ENCODE results near the gene MATN1. TPM values are rescaled to one million over a fixed set of nuclear protein-coding genes. Genes with fewer than 3 reads are reported as not detected.
"Not testable (repeated sequence)": the region's sequence is repeated elsewhere in the genome, so short reads cannot be mapped to it uniquely, and the experiment has no call there.

MATN1 gene, protein sequence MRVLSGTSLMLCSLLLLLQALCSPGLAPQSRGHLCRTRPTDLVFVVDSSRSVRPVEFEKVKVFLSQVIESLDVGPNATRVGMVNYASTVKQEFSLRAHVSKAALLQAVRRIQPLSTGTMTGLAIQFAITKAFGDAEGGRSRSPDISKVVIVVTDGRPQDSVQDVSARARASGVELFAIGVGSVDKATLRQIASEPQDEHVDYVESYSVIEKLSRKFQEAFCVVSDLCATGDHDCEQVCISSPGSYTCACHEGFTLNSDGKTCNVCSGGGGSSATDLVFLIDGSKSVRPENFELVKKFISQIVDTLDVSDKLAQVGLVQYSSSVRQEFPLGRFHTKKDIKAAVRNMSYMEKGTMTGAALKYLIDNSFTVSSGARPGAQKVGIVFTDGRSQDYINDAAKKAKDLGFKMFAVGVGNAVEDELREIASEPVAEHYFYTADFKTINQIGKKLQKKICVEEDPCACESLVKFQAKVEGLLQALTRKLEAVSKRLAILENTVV
- total RNA-seq (2014; rRNA removed; shearing (Covaris generic); ENCODE audit: low replicate concordance): not detected in 2 replicates

DNA sequence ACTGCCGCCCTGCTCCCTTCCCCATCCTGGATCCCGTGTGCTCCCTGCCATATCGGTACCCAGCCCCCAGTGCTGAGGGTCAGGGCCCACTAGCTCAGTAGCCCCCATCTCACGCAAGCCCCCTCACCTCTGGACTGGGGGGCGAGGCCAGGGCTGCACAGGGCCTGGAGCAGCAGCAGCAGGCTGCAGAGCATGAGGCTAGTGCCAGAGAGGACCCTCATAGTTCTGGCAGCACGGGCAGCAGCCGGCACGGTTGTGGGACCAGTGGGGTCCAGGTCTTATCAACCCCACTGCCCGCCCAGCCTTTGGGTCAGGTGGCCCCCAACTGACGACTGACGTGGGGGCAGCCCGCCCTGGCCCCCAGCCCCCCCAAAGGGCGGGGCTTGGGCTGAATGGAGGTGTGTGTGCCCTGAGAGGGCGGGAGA, at the start of gene MATN1:
Gene MATN1, minus strand, starts transcription at position 255 of the 425 bp plus-strand sequence. Its CDS starts 34 bp downstream, at position 221.
- no peak for DNase-seq (ENCODE audit: low read depth)
- in situ Hi-C loops (cut with HindIII; ENCODE audit: low pct_unique_long_range_greater_than_20kb, low sequenced_read_pairs): no loop called here

DNA sequence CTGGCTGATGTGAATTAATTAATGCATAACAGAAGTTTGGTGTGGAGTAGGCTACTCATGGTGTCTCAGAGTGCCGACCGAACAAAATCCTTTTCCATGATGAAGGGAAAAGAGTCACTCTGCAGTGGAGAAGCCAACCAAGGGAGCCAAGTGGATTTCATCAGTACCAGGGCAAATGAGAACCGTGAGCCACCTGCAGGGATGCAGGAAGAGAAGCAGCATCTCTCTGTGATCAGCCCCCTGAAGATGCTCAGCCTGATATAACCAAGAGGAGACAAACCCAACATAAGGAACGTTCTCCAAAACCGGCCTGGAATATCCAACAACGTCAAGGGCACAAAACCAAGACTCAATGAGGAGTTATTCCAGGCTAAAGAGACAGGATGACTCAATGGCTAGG, 47.6 kb upstream of the MATN1 start:
- DNase-seq (ENCODE audit: low read depth): no peak
- in situ Hi-C loops (cut with HindIII; ENCODE audit: low pct_unique_long_range_greater_than_20kb, low sequenced_read_pairs): no loop called here

DNA sequence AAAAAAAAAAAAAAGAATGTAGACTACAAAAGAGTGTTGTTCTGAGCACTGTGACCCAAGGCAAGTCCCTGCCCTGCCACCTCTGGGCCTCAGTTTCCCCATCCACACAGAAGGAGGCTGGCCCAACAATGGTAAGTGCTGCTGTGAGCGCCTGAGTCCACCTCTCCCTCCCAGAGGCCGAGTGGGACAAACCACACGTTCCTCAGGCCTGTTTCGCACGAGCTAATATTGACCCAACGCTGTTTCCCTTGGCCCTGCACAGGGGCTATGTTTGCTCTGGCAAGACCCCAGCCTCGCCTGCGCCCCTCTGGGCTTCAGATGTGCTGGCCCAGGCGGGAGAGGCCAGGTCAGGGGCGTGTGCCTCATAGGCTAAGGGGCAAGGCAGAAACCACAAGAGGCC, 46.8 kb upstream of the MATN1 start:
- no peak for DNase-seq (ENCODE audit: low read depth)
- in situ Hi-C loops (cut with HindIII; ENCODE audit: low pct_unique_long_range_greater_than_20kb, low sequenced_read_pairs): no loop called here

DNA sequence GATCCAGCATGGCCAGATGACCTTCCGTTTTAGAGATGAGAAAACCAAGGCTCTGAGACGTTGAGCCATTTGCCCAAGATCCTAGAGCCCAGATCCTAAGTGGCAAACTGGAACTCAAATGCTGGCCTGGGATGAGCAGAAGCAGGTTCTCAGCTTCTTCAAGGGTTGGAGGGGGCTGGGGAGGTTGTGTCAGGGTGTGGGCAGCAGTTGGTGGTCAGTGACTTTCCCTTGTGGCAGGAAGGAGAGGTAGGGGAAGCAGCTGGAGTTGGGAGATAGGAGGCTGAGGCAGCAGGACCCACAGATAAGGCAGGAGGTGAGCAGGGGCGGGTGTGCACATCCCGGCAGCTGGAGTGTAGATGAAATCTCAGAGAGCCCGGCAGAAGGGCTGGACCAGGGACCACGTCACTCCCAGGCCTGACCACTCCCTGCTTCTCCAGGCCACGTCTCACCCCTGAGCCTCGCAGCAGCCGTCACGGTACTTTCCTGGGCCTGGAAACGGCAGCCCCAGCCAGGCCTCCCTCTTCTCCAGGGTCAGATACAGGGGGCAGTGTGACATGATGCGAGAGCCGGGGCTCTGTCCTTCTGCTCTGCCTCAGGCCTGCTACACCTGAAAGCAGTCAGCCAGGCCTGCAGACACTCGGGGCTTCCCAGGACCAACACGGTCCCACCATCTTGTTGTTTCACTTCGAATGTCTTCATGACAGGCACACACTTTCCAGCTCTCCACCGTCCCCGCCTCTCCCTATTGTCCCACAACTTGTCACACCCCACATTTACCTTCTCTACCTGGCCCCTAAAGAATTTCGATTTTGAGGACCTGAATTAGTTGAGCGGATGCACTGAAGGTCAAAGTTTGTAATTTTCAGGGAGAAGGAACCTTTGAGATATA, 45.7 kb upstream of the MATN1 start:
- no peak for DNase-seq (ENCODE audit: low read depth)
- in situ Hi-C loops (cut with HindIII; ENCODE audit: low pct_unique_long_range_greater_than_20kb, low sequenced_read_pairs): no loop called here

DNA sequence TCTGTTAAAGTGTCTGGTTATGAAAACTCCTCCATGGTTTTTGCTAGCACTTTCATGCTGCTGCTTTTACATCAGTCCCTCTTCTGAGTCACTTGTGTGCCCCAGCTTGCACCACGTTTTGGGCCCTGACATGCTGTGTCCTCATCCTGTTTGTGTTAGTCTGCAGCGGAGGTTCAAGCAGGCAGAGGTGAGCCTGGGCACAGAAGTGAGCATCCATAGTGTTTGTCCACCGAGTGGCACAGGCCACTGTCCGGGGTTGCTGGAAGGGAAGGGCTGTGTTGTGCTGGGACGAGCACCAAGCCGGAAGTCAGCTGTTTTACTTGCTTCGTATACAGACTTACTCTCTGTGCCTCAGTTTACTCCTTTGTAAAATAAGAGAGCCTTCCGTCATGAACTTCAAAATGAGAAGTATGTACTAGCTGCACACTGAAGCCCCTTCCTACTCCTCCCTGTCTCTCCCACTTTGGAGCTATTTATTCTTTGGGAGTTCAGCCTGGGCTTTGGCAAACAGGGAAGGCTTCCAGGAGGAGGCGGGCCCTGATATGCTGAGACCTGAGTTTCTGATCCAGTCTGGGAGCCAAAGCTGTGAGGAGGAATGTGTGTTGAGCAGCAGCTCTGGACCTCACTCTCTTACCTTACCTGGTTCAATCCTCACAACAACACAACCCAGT, 44.9 kb upstream of the MATN1 start:
- no peak for DNase-seq (ENCODE audit: low read depth)
- in situ Hi-C loops (cut with HindIII; ENCODE audit: low pct_unique_long_range_greater_than_20kb, low sequenced_read_pairs): no loop called here

DNA sequence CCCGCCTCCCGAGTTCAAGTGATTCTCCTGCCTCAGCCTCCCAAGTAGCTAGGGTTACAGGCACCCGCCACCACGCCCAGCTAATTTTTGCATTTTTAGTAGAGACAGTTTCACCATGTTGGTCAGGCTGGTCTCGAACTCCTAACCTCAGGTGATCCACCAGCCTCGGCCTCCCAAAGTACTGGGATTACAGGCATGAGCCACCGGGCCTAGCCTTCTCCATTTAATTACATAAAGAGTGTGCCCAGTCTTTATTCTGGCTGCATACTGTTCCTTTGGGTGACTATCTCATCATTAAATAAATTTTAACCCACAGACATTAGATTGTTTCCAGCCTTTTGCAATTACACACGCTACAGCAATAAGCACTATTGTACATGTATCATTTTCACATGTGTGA, 43.6 kb upstream of the MATN1 start:
- in situ Hi-C loops (cut with HindIII; ENCODE audit: low pct_unique_long_range_greater_than_20kb, low sequenced_read_pairs); DNase-seq (ENCODE audit: low read depth): not testable (repeated sequence)

DNA sequence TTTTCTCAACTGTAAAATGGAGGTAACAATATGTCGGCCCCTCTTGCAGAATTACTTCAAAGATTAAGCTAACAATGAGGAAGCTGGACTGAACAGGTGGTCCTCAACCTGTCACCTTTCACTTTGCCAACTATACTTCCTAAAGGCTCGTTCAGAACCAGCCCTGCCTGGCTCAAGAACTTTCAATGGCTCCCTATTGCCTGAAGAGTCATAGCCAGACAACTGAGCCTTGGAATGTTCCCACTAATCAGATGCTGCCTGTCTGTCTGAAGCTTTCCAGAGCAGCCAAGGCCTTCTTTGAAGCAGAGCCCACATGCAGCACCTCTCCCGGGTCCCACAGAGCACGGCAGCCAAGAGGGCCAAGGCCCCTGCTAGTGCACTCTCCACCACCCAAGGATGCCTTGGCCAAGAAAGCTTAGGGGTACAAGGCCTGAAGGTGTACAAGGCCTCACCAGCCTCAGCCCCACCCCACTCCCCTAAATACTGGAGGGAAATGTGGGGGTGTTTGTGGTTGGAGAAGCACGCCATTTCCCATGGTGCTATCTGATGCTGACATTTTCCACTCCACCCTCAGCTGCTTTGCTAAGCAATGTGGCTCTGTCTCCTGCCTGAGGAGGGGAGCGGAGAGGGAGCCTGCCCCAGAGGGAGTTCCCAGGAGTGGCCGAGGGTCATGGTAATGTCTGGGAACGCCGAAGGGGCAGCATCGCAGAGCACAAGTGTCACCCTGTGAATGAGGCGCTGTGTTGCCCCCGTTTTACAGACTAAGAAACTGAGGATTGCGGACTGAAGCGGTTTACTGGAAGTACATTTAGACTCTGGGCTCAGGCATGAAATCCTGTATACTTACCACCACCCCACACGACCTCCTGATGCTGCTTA, 42.4 kb upstream of the MATN1 start:
- no peak for DNase-seq (ENCODE audit: low read depth)
- in situ Hi-C loops (cut with HindIII; ENCODE audit: low pct_unique_long_range_greater_than_20kb, low sequenced_read_pairs): no loop called here

DNA sequence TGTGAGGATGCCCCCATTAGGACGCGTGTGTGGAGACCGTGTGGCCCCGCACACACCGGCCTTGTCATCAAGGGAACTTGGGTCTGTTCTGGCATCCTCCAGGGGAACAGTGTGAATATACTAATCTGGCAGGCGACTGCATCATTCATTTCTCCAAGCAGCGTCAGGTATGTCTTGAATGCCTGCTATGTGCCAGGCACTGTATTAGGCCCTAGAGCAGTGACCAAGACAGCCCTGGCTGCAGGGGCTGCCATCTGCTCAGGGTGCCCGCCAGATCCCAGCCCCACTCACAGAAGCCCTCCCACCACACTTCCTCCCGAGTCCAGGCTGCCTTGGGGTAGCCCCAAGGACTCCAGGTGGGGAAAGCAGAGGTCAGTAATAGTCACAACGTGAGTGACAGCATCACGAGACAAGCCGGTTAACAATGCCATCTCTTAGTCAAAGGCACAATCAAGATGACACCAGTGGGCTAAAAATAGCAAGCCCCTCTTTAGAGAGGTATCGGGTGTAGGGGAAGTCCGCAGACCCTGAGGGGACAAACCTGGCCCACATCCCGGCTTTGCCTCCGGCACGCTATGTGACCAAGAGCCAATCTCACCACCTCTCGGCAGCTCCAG, 41.7 kb upstream of the MATN1 start:
- no peak for DNase-seq (ENCODE audit: low read depth)
- in situ Hi-C loops (cut with HindIII; ENCODE audit: low pct_unique_long_range_greater_than_20kb, low sequenced_read_pairs): no loop called here

DNA sequence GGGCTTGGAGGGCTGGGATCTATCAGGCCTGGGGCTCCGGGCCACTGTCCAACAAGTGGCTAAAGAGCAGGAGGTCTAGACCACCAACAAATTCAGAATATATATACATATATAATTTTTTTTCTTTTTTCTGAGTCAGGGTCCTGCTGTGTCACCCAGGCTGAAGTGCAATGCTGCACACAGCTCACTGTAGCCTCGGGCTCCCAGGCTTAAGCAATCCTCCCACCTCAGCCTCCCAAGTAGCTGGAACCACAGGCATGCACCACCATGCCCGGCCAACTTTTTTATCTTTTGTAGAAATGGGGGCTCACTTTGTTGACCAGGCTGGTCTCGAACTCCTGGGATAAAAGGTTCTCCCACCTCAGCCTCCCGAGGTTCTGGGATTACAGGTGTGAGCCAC, 41.0 kb upstream of the MATN1 start:
- in situ Hi-C loops (cut with HindIII; ENCODE audit: low pct_unique_long_range_greater_than_20kb, low sequenced_read_pairs): no loop called here
- DNase-seq (ENCODE audit: low read depth): no peak

DNA sequence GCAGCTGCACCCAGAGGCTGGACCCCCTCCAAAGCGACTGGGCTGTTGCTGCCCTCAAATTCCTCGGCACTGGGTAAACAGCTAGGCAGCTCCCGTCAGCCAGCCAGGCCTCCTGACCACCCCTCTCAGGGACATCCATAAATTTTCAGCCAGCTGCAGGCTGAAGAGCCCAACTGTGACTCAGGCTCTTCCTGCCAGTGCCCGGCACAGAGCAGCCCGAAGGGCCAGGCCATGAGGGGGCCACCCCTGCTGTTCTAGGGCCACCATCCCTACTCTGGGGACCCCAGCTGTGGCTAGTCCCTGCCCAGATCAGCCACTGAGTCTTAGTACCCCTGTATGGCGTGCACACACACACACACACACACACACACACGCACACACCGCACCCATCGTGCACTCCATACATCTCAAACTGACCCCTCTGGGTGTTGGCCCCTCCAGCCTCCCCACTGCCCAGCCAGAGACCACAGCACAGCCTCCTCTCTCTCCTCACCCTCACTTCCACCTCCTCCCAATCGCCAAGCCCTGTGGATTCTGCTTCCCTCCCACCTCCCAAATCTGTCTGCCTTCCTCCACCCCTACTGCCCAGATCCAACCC, 40.4 kb upstream of the MATN1 start:
- in situ Hi-C loops (cut with HindIII; ENCODE audit: low pct_unique_long_range_greater_than_20kb, low sequenced_read_pairs): no loop called here
- DNase-seq (ENCODE audit: low read depth): no peak

DNA sequence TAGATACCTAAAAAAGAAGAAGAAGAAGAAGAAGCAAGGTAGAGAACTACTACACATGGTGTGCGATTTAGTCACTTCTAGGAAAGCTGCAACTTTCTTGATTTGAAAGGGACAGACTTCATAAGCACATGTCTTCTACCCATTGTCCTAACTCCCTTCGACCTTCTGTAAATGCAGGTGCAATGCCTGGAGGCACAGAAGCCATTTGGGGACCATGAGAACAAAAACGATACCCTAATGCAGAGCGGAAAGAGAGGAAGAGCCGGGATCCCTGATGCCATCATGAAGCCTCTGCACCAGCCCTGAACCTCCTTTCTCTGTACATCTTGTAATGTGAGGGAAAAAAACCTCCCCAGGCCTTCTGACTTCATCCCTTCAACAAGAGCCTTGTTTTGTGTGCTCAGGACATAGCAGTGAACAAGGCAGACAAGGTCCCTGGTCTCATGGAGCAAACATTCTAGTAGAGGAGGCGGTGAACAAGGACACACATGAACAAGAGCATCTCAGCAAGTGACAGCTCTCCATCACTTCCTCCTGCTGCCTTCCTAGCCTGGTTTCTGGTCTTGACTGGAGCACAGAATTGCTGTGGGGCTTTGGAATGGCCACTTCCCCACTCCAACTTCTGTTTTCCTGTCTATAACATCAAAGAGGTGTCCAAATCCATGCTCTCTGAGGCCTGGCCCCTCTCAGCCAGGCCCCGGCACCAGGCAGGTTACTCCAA, 39.7 kb upstream of the MATN1 start:
- no peak for DNase-seq (ENCODE audit: low read depth)
- in situ Hi-C loops (cut with HindIII; ENCODE audit: low pct_unique_long_range_greater_than_20kb, low sequenced_read_pairs): no loop called here

DNA sequence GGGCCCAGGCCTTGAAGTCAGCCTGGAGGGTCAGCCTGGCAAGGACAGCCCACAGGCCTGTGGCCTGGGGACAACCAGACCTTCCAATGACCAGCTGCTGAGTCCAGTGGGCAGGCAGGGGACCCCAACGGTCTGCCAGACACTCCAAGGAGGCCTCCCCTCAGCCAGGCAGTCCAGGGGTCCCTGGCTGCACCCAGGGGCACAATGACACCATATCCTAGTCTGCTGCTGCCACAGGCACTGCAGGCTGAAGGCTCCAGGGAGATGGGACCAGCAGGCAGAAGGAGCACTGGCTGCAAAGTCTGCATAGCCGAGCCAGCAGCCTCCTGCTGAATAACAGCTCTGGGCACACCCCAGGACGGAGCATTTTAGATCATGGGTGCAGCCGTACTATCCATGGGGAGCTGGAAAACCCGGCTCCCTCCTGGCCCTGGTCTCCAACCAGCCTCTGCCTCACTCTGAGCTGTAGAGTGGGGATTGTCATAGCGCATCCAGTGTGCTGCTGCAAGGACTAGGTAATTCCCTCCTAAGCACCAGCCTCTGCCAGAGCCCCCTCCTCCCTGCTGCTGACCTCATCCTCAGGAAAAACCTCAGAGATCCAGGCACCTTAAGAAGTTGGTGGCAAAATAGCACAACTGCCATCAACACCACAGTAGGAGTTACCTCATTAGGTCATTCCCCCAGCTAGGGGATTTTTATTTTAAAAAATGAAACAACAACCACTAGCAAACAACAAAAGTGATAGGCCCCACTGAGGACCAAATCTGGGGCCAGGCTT, 39.0 kb upstream of the MATN1 start:
- in situ Hi-C loops (cut with HindIII; ENCODE audit: low pct_unique_long_range_greater_than_20kb, low sequenced_read_pairs): no loop called here
- no peak for DNase-seq (ENCODE audit: low read depth)

DNA sequence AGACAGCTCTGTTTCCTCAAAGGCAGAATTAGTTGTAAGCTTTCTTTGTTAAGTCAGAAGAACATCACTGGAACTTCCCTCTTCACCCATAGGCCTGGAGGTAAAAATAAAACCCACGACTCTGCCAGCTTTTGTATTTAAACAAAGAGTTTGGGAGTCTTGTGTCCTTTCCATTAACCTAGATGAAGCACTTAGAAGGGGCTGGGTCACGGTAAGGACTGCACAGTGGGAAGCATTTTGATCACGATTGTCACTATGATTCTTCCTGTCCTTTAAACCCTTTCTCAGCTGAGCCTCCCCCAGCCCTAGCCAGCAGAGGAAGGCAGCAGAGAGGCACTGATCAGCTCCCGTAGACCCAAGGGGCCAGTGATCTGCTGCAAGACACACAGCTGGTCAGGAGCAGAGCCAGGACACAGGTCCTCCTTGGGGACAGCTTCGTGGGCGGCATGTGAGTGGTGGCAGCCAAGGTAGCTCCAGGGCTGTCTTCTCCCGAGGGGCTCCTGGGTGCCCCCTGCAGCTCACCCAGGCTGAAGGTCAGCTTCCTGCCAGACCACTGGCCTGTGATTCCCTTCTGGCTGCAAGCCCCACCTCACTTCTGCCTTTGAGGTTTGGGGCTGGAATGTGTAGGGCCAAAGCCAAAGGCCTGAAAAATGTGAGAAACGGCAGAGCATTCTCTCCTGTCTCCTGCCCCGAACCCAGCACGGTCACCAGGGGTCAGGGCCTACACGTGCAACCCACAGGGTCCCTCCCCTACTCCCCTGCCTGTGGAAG, 38.2 kb upstream of the MATN1 start:
- DNase-seq (ENCODE audit: low read depth): no peak
- in situ Hi-C loops (cut with HindIII; ENCODE audit: low pct_unique_long_range_greater_than_20kb, low sequenced_read_pairs): no loop called here

DNA sequence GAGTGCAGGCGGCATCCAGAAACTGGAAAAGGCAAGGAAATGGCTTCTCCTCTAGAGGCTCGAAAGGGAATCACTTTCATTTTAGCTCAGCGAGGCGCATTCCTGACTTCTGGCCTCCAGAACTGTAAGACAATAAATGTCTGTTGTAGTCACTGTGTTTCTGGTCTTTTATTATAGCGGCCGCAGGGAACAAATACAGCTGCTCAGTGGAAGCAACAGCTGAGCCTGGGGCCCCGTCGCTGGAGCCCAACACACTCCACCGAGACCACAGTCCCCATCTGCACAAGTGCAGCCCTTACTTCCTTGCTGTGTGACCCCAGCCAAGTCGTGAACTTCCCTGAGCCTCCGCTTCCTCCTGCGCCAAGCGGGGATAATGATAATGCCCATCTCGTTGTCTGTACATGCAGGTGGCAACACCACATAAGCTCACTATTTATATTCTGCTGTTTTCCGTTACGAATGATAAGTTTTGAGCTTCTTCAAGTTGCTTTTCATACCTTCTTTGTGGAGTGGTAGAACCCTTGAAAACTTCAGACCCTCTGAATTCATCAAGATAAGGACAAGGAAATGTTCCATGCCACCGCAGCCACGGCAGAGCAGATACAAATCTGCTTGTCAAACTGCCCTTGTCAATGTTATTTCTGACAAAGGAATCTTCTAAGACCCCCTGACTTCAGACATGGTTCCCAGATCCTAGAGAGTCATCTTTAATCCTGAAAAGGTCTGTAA, 37.4 kb upstream of the MATN1 start:
- in situ Hi-C loops (cut with HindIII; ENCODE audit: low pct_unique_long_range_greater_than_20kb, low sequenced_read_pairs): no loop called here
- no peak for DNase-seq (ENCODE audit: low read depth)
